ENCODE data around the gene NUCKS1. TPM values are rescaled to one million over a fixed set of nuclear protein-coding genes. Genes with fewer than 3 reads are reported as not detected.

The NUCKS1 gene
- total RNA-seq, 1 experiment from 2014 or later, result 101 TPM

GRCh38 chr1:205665201-205666045 is 84.6 kb downstream of the NUCKS1 start:
- Histone ChIP-seq H4K20me1 (ENCODE audit: low read length) (no peaks in the 10 kb centered on the region), H3F3A (ENCODE audit: low read length, unreplicated experiment) (no peaks in the 10 kb centered on the region), H3K9me3 (ENCODE audit: low read length) (no peaks in the 10 kb centered on the region), H3K4me2 (ENCODE audit: low read length) (peak overlapping the region; percentile 75), H3K36me3 (ENCODE audit: low read depth, low read length) (peaks cover 4% of the 10 kb centered on the region; the same call in 1 of the 2 replicates), H3K9ac (ENCODE audit: low read length) (peak overlapping the region; percentile 55), H2AFZ (ENCODE audit: low read length) (peak overlapping the region; percentile 76; the same call in 1 of the 2 replicates), H3K9me2 (replicated peaks; ENCODE audit: low read length) (no peaks in the 10 kb centered on the region), H3K79me2 (ENCODE audit: low read length) (peaks cover 56% of the 10 kb centered on the region), H3K27ac (ENCODE audit: low read length) (peak overlapping the region; percentile 82), H3K4me1 (ENCODE audit: insufficient read depth, low read length) (peaks cover 66% of the 10 kb centered on the region), H3K4me3 (ENCODE audit: low read length) (peak overlapping the region; percentile 45), H3K27me3 (ENCODE audit: low read length) (no peaks in the 10 kb centered on the region)
- TSS peak; percentile 69 for BruUV-seq (replicated peaks)
- POLR2A ChIA-PET (ENCODE audit: unreplicated experiment), result interaction anchor here (0.7 kb wide), 1 partner anchor 146 kb away, joined by 4 read pairs; no protein-coding TSS in a partner anchor
- CTCF ChIA-PET, result interaction anchor here (0.9 kb wide), 1 partner anchor 46 kb away, joined by 3 read pairs; no protein-coding TSS in a partner anchor
- ATAC-seq (no peak), DNase-seq (no peak)
- TF ChIP-seq CTCF (conservative IDR thresholded peaks at IDR 0.05; ENCODE audit: low read depth, low read length), result no peak
- intact Hi-C loops (cut with micrococcal nuclease), result loop anchor here (2.0 kb wide), 1 partner anchor 15 kb away; the partner anchor contains the start of gene SLC45A3

GRCh38 chr1:205664399-205665017 is 85.5 kb downstream of the NUCKS1 start:
- Histone ChIP-seq H2AFZ (ENCODE audit: low read length) (peak overlapping the region; percentile 76), H3F3A (ENCODE audit: low read length, unreplicated experiment) (no peaks in the 10 kb centered on the region), H3K36me3 (ENCODE audit: low read depth, low read length) (peaks cover 4% of the 10 kb centered on the region; the same call in 1 of the 2 replicates), H3K4me1 (ENCODE audit: insufficient read depth, low read length) (peaks cover 57% of the 10 kb centered on the region), H4K20me1 (ENCODE audit: low read length) (no peaks in the 10 kb centered on the region), H3K27me3 (ENCODE audit: low read length) (no peaks in the 10 kb centered on the region), H3K4me3 (ENCODE audit: low read length) (peak overlapping the region; percentile 45), H3K9ac (ENCODE audit: low read length) (peak overlapping the region; percentile 55), H3K27ac (ENCODE audit: low read length) (peak overlapping the region; percentile 82), H3K9me3 (ENCODE audit: low read length) (no peaks in the 10 kb centered on the region), H3K79me2 (ENCODE audit: low read length) (peaks cover 47% of the 10 kb centered on the region), H3K4me2 (ENCODE audit: low read length) (peak overlapping the region; percentile 75), H3K9me2 (replicated peaks; ENCODE audit: low read length) (no peaks in the 10 kb centered on the region)
- no TSS peak for BruUV-seq (replicated peaks)
- DNase-seq, result peak; percentile 91
- ATAC-seq, result peak; percentile 82
- TF ChIP-seq CTCF (conservative IDR thresholded peaks at IDR 0.05; ENCODE audit: low read depth, low read length) (no peak), EZH2phosphoT487 (IDR thresholded peaks at IDR 0.05; ENCODE audit: borderline replicate concordance, low read length) (no peak), EZH2 (IDR thresholded peaks at IDR 0.05; ENCODE audit: low read length, unreplicated experiment) (no peak)
- intact Hi-C loops (cut with micrococcal nuclease), result loop anchor here (2.0 kb wide), 1 partner anchor 16 kb away; the partner anchor contains the start of gene SLC45A3
- ChIA-PET CTCF (interaction anchor here (0.9 kb wide), 1 partner anchor 47 kb away, joined by 3 read pairs; no protein-coding TSS in a partner anchor), POLR2A (ENCODE audit: unreplicated experiment) (interaction anchor here (0.5 to 0.7 kb wide), 3 partner anchors 44 to 308 kb away, joined by 4 to 13 read pairs (median 7); no protein-coding TSS in a partner anchor)

Data from PC-3 (cell line).